Tibial artery (tissue), 4 donors: ENCODE results near the gene RBMS2.

Source experiments
- DNase-seq, 2 donors: peaks; one replicate each; pipeline ENCODE4 v3.0.0-alpha.2; 2019
- H3K27ac ChIP-seq, 2 donors: fragments of 200-600 bp; sonication (generic) in 1 of 2; 1 replicate in 1 of 2; 2 replicates in 1 of 2; pipeline ENCODE4 v1.5.1; 2018 to 2019; ENCODE audit warnings: mild to moderate bottlenecking in 1 of 2
- H3K27me3 ChIP-seq, 2 donors: fragments of 200-600 bp; sonication (generic) in 1 of 2; one replicate each; pipeline versions ENCODE4 v1.5.1 to v1.6.0; 2016 to 2019
- H3K36me3 ChIP-seq, 3 donors: fragments of 200-600 bp; sonication (generic) in 2 of 3; one replicate each; pipeline ENCODE4 v1.5.1; 2016 to 2019; ENCODE audit warnings: mild to moderate bottlenecking in 2 of 3
- H3K4me1 ChIP-seq, 4 donors: fragments of 200-600 bp; sonication (generic) in 2 of 4; 1 replicate in 3 of 4; 2 replicates in 1 of 4; pipeline ENCODE4 v1.5.1; 2016 to 2019
- H3K4me3 ChIP-seq, 2 donors: fragments of 200-600 bp; sonication (generic) in 1 of 2; 1 replicate in 1 of 2; 2 replicates in 1 of 2; pipeline ENCODE4 v1.5.1; 2018 to 2019; ENCODE audit warnings: mild to moderate bottlenecking in 2 of 2
- H3K9me3 ChIP-seq, 3 donors: fragments of 200-600 bp; sonication (generic) in 1 of 3; one replicate each; pipeline ENCODE4 v1.5.1; 2016 to 2019
- CTCF ChIP-seq, 2 experiments: fragments of 200-600 bp in 1 of 2; fragments of 450-650 bp in 1 of 2; IDR thresholded peaks; one replicate each; pipeline ENCODE4 v1.5.1; 2017 to 2019; ENCODE audit warnings: antibody characterized with exemption in 2 of 2, mild to moderate bottlenecking in 1 of 2, moderate library complexity in 1 of 2
- intact Hi-C: fragments of 100-400 bp; cut with DNase I; formaldehyde crosslinking; loops from one replicate; pipeline ENCODE4 v1.15.0; 2023; ENCODE audit warnings: low total_unique reads

The RBMS2 gene

GRCh38 chr12:56645201-56645716 is 123.6 kb downstream of the RBMS2 start:
- peak in 1 of 2 donors; percentile 34 for DNase-seq
- peaks cover 0 to 24% (median 20%) of the 10 kb centered on the region in 4 donors for H3K4me1 ChIP-seq
- intact Hi-C loops = loop anchor here (5.0 to 10.0 kb wide), 2 partner anchors 42 to 80 kb away; partner anchors contain the start of genes NACA and PTGES3

More at GRCh38 chr12:56645201-56645716, 123.6 kb downstream of the RBMS2 start:
- no peak for TF ChIP-seq CTCF (IDR thresholded peaks at IDR 0.05)
- Histone ChIP-seq H3K4me3 (peak overlapping the region; percentile 87 to 96), H3K27ac (peak overlapping the region; percentile 91 to 96), H3K9me3 (no peaks in the 10 kb centered on the region), H3K27me3 (no peaks in the 10 kb centered on the region), H3K36me3 (peaks cover 39 to 42% (median 41%) of the 10 kb centered on the region in 3 donors)
